ENCODE data around the gene UTP14A.

UTP14A gene

GRCh38 chrX:129963729-129964128 is 57.8 kb downstream of the UTP14A start:
- Histone ChIP-seq H3K4me2 (ENCODE audit: low read length) (no peak overlapping the region), H3K9ac (ENCODE audit: low read length) (no peak overlapping the region), H3K36me3 (replicated peaks; ENCODE audit: low read depth, low read length) (no peaks in the 10 kb centered on the region), H3K4me3 (ENCODE audit: low read length) (no peak overlapping the region), H3K79me2 (ENCODE audit: low read length) (no peaks in the 10 kb centered on the region), H3K9me3 (ENCODE audit: insufficient read depth, low read length) (no peaks in the 10 kb centered on the region), H2AFZ (ENCODE audit: low read depth, low read length) (no peak overlapping the region), H3K27me3 (ENCODE audit: low read depth, low read length) (no peaks in the 10 kb centered on the region), H3K27ac (ENCODE audit: low read length) (no peak overlapping the region), H4K20me1 (ENCODE audit: insufficient read depth, low read length) (no peaks in the 10 kb centered on the region), H3K4me1 (ENCODE audit: low read length) (peaks cover 10% of the 10 kb centered on the region; the same call in 1 of the 2 replicates)
- TF ChIP-seq EZH2phosphoT487 (IDR thresholded peaks at IDR 0.05; ENCODE audit: low read depth): no peak
- TF ChIP-seq CTCF (IDR thresholded peaks at IDR 0.05; ENCODE audit: low read depth, low read length): no peak

- H3K36me3 ChIP-seq (replicated peaks; ENCODE audit: low read depth, low read length): no peaks in the 10 kb centered on the region
- H4K20me1 ChIP-seq (ENCODE audit: insufficient read depth, low read length): no peaks in the 10 kb centered on the region
- no peak for TF ChIP-seq EZH2phosphoT487 (IDR thresholded peaks at IDR 0.05; ENCODE audit: low read depth)
- TF ChIP-seq CTCF (IDR thresholded peaks at IDR 0.05; ENCODE audit: low read depth, low read length): no peak
- no peak overlapping the region for H3K27ac ChIP-seq (ENCODE audit: low read length)
- peaks cover 10% of the 10 kb centered on the region; the same call in 1 of the 2 replicates for H3K4me1 ChIP-seq (ENCODE audit: low read length)
- H3K27me3 ChIP-seq (ENCODE audit: low read depth, low read length): no peaks in the 10 kb centered on the region
- no peak overlapping the region for H3K9ac ChIP-seq (ENCODE audit: low read length)
- no peaks in the 10 kb centered on the region for H3K9me3 ChIP-seq (ENCODE audit: insufficient read depth, low read length)
- H3K79me2 ChIP-seq (ENCODE audit: low read length): no peaks in the 10 kb centered on the region
- no peak overlapping the region for H3K4me3 ChIP-seq (ENCODE audit: low read length)
- no peak overlapping the region for H3K4me2 ChIP-seq (ENCODE audit: low read length)
- no peak overlapping the region for H2AFZ ChIP-seq (ENCODE audit: low read depth, low read length)
Observed at GRCh38 chrX:129965166-129965565, 59.2 kb downstream of the UTP14A start.

- H3K36me3 ChIP-seq (replicated peaks; ENCODE audit: low read depth, low read length): no peaks in the 10 kb centered on the region
- TF ChIP-seq EZH2phosphoT487 (IDR thresholded peaks at IDR 0.05; ENCODE audit: low read depth): no peak
- TF ChIP-seq CTCF (IDR thresholded peaks at IDR 0.05; ENCODE audit: low read depth, low read length): no peak
- H3K79me2 ChIP-seq (ENCODE audit: low read length): no peaks in the 10 kb centered on the region
- no peak overlapping the region for H3K4me2 ChIP-seq (ENCODE audit: low read length)
- no peak overlapping the region for H3K27ac ChIP-seq (ENCODE audit: low read length)
- no peaks in the 10 kb centered on the region for H3K4me1 ChIP-seq (ENCODE audit: low read length)
- H3K9ac ChIP-seq (ENCODE audit: low read length): no peak overlapping the region
- H3K27me3 ChIP-seq (ENCODE audit: low read depth, low read length): no peaks in the 10 kb centered on the region
- H3K4me3 ChIP-seq (ENCODE audit: low read length): no peak overlapping the region
- no peaks in the 10 kb centered on the region for H3K9me3 ChIP-seq (ENCODE audit: insufficient read depth, low read length)
- H4K20me1 ChIP-seq (ENCODE audit: insufficient read depth, low read length): no peaks in the 10 kb centered on the region
- no peak overlapping the region for H2AFZ ChIP-seq (ENCODE audit: low read depth, low read length)
Observed at GRCh38 chrX:129968968-129969367, 63.0 kb downstream of the UTP14A start.

GRCh38 chrX:129976441-129976840 is 70.5 kb downstream of the UTP14A start:
- H3K9me3 ChIP-seq (ENCODE audit: insufficient read depth, low read length): no peaks in the 10 kb centered on the region
- H3K36me3 ChIP-seq (replicated peaks; ENCODE audit: low read depth, low read length): no peaks in the 10 kb centered on the region
- H4K20me1 ChIP-seq (ENCODE audit: insufficient read depth, low read length): no peaks in the 10 kb centered on the region
- no peaks in the 10 kb centered on the region for H3K4me1 ChIP-seq (ENCODE audit: low read length)
- TF ChIP-seq CTCF (IDR thresholded peaks at IDR 0.05; ENCODE audit: low read depth, low read length) (no peak), EZH2phosphoT487 (IDR thresholded peaks at IDR 0.05; ENCODE audit: low read depth) (no peak)
- H2AFZ ChIP-seq (ENCODE audit: low read depth, low read length): no peak overlapping the region
- 0 out of 2 replicates have a peak, but pooled peaks cover 3% of the 10 kb centered on the region for H3K79me2 ChIP-seq (ENCODE audit: low read length)
- no peak overlapping the region for H3K4me2 ChIP-seq (ENCODE audit: low read length)
- no peaks in the 10 kb centered on the region for H3K27me3 ChIP-seq (ENCODE audit: low read depth, low read length)
- no peak overlapping the region for H3K4me3 ChIP-seq (ENCODE audit: low read length)
- H3K9ac ChIP-seq (ENCODE audit: low read length): no peak overlapping the region
- no peak overlapping the region for H3K27ac ChIP-seq (ENCODE audit: low read length)
